H54 (cell line): ENCODE measurements around the gene SWT1.
A peak's percentile ranks its signal among the peaks of the same experiment; 100 is the strongest.

Experiments
- DNase-seq: peaks from one replicate; pipeline ENCODE4 v3.0.0; 2011; ENCODE audit warnings: low spot score, mixed read lengths; ENCODE audit not compliant: insufficient read length
- FAIRE-seq: peaks from 3 replicates; lab custom pipeline; 2011; peaks lifted over from hg19 to GRCh38; lab: Jason Lieb, UNC
- POLR2A ChIP-seq: IDR thresholded peaks from 2 replicates; pipeline ENCODE4 v1.6.1; 2011; ENCODE audit warnings: low read depth, mild to moderate bottlenecking, low read length

The SWT1 gene

DNA sequence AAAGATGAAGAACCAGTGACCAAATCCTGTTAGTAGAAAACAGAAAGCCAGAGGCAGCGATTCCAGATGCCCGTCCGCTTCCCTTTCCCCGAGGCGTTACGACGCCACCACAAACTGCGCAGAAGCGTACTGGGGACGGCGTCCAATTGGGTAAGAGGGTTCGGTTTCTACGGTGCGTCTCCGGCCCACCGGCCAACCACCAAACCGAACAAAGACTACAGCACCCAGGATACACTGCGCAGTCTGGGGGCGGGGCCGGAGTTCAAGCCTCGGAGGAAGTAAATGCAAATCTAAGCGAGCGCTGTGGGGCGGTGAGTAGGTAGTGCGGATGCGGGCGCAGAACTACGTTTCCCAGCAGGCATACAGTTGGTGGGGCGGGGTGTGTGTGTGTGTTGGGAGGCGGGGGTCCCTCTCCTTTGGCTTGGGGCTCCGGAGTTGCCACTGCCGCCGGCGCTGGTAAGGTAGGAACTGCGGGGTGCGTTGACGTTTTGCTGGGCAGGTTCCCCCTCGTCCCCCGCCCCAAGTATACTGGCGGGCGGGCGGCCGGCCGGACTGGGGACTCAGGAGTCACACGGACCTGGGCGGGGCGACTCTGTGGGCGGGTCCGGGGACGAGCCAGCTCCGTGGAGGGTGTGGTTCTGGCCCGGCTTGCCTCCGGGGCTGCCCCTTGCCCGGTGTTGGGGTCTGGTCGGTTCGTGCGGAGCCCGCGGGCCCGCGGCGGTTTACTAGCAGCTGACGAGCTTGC lies at the start of gene SWT1, which contains the start of gene TRMT1L:
Gene SWT1 (plus strand): TSS at position 314 of the 745 bp plus-strand sequence. CDS start 3,675 bp downstream, outside the sequence.
Gene TRMT1L (minus strand): TSS at position 100 of the 745 bp plus-strand sequence. CDS start 241 bp downstream, outside the sequence.
- FAIRE-seq (peak; percentile 99), DNase-seq (peak; percentile 78)
- peak; percentile 80; the same call in 1 of the 2 replicates for TF ChIP-seq POLR2A

DNA sequence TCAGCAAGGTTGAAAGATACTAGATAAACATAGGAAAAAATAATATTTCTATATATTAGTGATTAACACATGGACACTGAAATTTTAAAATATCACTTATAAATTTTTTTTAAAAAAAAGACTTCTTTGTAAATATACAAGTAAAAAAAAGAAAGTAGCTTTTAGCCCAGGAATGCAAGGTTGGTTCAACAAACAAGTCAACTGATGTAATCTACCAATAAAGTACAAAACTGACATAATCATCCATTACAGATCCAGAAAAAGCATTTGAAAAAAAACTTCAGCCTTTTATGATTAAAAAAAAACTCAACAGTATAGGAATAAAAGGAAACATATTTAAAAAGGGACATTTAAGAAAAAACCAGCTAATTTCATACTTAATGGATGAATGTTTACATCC lies 48.6 kb upstream of the SWT1 start:
- FAIRE-seq (no peak), DNase-seq (no peak)
- no peak for TF ChIP-seq POLR2A

DNA sequence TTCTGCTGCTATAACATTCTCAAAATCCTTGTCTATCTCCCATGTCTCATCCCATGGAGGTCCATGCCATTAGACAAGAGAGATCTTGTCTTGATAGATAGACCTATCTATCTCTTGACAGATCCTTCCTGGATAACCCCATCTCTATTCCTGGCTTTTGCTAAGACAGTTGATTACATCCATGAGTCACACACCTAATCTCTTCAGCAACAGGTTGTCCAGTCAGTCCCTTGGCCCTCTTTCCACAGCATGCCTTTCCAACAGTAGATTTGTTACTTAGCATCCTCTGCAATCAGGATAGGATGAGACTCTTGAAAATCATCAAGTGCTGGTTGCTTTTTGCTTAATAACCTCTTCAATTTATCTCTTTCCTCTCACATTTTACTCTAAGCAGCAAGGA lies 46.8 kb upstream of the SWT1 start:
- DNase-seq (no peak), FAIRE-seq (no peak)
- no peak for TF ChIP-seq POLR2A

GRCh38 chr1:185111873-185112272 lies 45.1 kb upstream of the SWT1 start:
- FAIRE-seq = no peak
- DNase-seq = no peak
- no peak for TF ChIP-seq POLR2A

DNA sequence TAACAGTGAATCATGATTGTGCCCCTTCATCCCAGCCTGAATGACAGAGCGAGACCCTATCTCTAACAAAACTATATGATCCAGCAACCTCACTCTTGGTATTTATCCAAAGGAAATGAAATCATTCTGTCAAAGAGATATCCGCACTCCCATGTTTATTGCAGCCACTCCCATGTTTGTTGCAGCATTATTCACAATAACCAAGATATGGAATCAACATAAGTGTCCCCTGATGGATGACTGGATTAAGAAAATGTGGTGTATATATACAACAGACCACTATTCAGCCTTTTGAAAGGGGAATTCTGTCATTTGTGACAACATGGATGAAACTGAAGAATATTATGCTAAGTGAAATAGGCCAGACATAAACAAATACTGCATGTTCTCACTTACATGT lies 44.6 kb upstream of the SWT1 start:
- peak; percentile 38 for FAIRE-seq

DNA sequence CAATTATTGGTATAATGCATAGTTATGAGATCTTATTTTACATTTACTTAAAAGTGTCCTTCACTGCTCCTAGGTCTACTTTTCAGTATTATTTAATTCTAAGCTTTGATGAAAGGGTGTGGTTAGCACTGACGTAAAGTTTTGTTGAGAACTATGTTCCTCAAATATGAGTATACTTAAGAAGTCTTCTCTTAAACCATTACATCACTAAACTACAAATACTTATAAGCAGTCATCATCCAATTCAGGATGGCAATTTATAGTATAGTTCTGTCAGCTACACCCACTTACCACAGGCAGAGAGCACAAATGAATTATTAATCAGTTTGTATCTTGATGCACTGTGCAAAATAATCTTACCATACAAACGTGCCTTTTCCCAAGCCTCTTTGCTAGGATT lies 27.3 kb upstream of the SWT1 start:
- TF ChIP-seq POLR2A = no peak
- FAIRE-seq (no peak), DNase-seq (no peak)

More for the DNA sequence above, 44.6 kb upstream of the SWT1 start:
- TF ChIP-seq POLR2A = no peak
- no peak for DNase-seq

GRCh38 chr1:185132534-185132933 lies 24.4 kb upstream of the SWT1 start:
- FAIRE-seq (no peak), DNase-seq (no peak)
- no peak for TF ChIP-seq POLR2A

GRCh38 chr1:185137896-185138545 lies 18.9 kb upstream of the SWT1 start:
- TF ChIP-seq POLR2A = no peak
- DNase-seq = no peak
- no peak for FAIRE-seq

DNA sequence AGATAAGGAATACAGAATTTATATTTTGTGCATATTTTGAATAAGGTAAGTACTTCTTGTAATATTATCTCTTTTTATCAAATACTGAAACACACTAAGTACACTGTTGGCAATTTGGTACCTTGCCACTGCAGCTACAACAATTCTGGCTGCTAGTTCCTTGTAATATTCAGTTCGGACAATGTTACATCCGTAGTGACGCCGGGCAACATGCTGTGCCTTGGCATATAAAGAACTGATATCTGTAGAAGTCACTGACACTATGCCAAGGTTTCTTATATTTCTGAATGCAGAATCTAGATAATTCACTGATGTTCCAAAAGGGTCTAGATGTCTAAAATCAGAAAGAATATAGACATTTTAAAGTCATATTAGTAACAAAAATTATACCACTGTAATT lies 17.7 kb upstream of the SWT1 start:
- no peak for TF ChIP-seq POLR2A
- FAIRE-seq = no peak
- DNase-seq = no peak

- DNase-seq (no peak), FAIRE-seq (peak; percentile 36)
- no peak for TF ChIP-seq POLR2A
Observed at GRCh38 chr1:185144233-185144632, 12.7 kb upstream of the SWT1 start.

GRCh38 chr1:185151215-185151614 lies 5.8 kb upstream of the SWT1 start:
- no peak for DNase-seq
- no peak for FAIRE-seq
- TF ChIP-seq POLR2A = no peak

DNA sequence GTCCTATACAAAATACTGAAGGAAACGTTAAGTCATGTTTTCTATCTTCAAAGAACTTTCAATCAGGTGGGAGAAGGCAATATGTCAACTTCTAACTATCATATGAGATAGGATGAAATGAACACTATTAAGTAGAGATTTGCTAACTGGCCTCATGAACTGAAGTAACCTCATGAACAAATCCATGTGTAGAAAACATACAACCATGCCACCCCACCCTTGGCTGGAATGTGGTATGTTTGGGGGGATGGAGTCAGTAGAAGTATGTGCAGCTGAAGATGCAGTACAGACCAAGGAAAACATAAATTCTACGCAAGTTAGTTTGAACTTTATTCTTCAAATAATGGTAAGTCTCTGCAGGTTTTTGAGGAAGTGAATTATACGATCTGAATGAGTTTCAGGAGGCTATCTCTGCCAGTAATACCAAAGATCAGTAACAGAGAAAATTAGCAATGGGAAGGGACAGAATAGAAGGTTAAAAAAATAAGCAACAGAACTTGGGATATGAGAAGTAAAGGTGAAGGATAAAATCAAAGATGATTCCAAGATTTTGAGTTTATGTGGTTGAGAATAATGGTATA lies 4.7 kb upstream of the SWT1 start:
- TF ChIP-seq POLR2A = no peak
- DNase-seq (no peak), FAIRE-seq (no peak)

DNA sequence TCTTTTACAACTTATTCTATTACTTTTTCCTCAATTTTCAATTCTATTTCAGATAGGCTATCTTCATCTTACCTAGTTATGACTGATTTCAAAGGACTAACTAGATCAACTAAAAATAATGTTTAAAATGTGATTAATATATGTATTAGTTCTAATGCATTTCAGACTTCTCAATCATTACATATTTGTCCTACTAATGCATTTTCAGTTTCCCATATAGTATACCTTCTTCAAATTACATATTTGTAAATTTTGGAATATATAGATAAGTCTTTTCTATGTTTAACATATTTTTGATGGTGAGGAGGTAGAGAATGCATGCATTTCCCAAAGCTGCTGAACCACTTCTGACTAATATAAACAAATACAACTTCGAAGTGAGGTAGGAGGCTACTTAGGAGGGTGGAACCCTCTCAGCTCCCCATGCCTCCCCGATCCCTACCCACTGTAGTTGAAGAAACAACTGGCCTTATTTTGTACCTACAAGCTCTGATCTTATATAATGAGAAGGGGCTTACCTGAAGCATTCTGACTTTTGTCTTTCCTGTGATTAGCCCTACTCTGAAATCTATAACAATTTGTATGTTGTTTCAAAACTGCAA lies 2.0 kb upstream of the SWT1 start:
- peak; percentile 11 for FAIRE-seq
- no peak for TF ChIP-seq POLR2A

More for the DNA sequence above, 2.0 kb upstream of the SWT1 start:
- DNase-seq = no peak
